GM18508 (cell line): ENCODE data around the gene PRKX.
"Not testable (repeated sequence)": the region's sequence is repeated elsewhere in the genome, so short reads cannot be mapped to it uniquely, and the experiment has no call there.

Source experiments
- ATAC-seq: cut with Tn5 transposase; IDR thresholded peaks from one replicate; pipeline ENCODE4 v1.9.1; 2021; ENCODE audit warnings: moderate number of reproducible peaks; ENCODE audit not compliant: insufficient read depth, unreplicated experiment

Gene PRKX

GRCh38 chrX:3712051-3712869, 1.2 kb downstream of the PRKX start:
- ATAC-seq = no peak

GRCh38 chrX:3711331-3711917, 2.0 kb downstream of the PRKX start:
- ATAC-seq = no peak

GRCh38 chrX:3707673-3708274, 5.7 kb downstream of the PRKX start:
- ATAC-seq = not testable (repeated sequence)

GRCh38 chrX:3706481-3706880, 7.0 kb downstream of the PRKX start:
- ATAC-seq = no peak

GRCh38 chrX:3703251-3703650, 10.2 kb downstream of the PRKX start:
- not testable (repeated sequence) for ATAC-seq

- not testable (repeated sequence) for ATAC-seq
Observed at GRCh38 chrX:3702095-3702494, 11.4 kb downstream of the PRKX start.

GRCh38 chrX:3701445-3701928, 12.0 kb downstream of the PRKX start:
- ATAC-seq = not testable (repeated sequence)

GRCh38 chrX:3699821-3700381, 13.5 kb downstream of the PRKX start:
- ATAC-seq = peak; percentile 56

GRCh38 chrX:3697701-3698279, 15.7 kb downstream of the PRKX start:
- ATAC-seq = no peak

- no peak for ATAC-seq
Observed at GRCh38 chrX:3697220-3697684, 16.2 kb downstream of the PRKX start.

- ATAC-seq = no peak
Observed at GRCh38 chrX:3695536-3695935, 17.9 kb downstream of the PRKX start.

GRCh38 chrX:3690140-3690539, 23.3 kb downstream of the PRKX start:
- no peak for ATAC-seq

GRCh38 chrX:3683236-3683635, 30.2 kb downstream of the PRKX start:
- ATAC-seq = not testable (repeated sequence)

- ATAC-seq = no peak
Observed at GRCh38 chrX:3680459-3680858, 33.0 kb downstream of the PRKX start.

- no peak for ATAC-seq
Observed at GRCh38 chrX:3679669-3680068, 33.8 kb downstream of the PRKX start.

- ATAC-seq = no peak
Observed at GRCh38 chrX:3678328-3678727, 35.1 kb downstream of the PRKX start.

GRCh38 chrX:3674881-3675280, 38.6 kb downstream of the PRKX start:
- ATAC-seq = no peak

- no peak for ATAC-seq
Observed at GRCh38 chrX:3669841-3670475, 43.5 kb downstream of the PRKX start.

- no peak for ATAC-seq
Observed at GRCh38 chrX:3666975-3667374, 46.5 kb downstream of the PRKX start.

GRCh38 chrX:3664921-3665320, 48.5 kb downstream of the PRKX start:
- no peak for ATAC-seq
